22Rv1 (cell line): ENCODE measurements around the gene PGAM1.

Experiments used
- CTCF ChIP-seq: fragments of 450-650 bp; IDR thresholded peaks from 2 replicates; pipeline ENCODE4 v1.5.1; 2017; ENCODE audit warnings: mild to moderate bottlenecking
- ZFX ChIP-seq: fragments of 450-650 bp; IDR thresholded peaks from 2 replicates; pipeline ENCODE4 v1.6.1; 2017; ENCODE audit warnings: antibody characterized with exemption, borderline replicate concordance

GRCh38 chr10:97407211-97407951 lies 18.6 kb upstream of the PGAM1 start:
- peak; percentile 96 for TF ChIP-seq CTCF
- TF ChIP-seq ZFX, result no peak
